CD4-positive, alpha-beta T cell treated with Interleukin-15 for 4 hours (primary cell): ENCODE measurements around the gene CHPT1.
A peak's percentile ranks its signal among the peaks of the same experiment; 100 is the strongest.
"Not testable (repeated sequence)": the region's sequence is repeated elsewhere in the genome, so short reads cannot be mapped to it uniquely, and the experiment has no call there.

Experiments
- DNase-seq: peaks from one replicate; pipeline ENCODE4 v3.0.0-alpha.2; 2020; ENCODE audit warnings: low spot score

Gene CHPT1

DNA sequence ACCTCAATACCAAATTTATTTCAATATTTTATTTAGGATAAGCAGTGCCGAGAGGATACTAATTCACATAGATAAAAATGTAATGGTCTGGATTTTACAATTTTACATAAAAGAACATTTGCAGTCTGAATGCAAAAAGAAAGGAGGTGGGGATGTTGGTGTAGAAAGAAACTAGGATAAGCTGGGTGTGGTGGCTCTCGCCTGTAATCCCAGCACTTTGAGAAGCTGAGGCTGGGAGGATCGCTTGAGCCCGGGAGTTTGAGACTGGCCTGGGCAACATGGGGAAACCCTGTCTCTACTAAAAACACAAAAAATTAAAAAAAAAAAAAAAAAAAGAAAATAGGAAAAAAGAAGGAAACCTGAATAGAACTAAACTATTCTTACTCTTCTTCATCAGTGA lies 25.0 kb downstream of the CHPT1 start:
- DNase-seq = no peak

DNA sequence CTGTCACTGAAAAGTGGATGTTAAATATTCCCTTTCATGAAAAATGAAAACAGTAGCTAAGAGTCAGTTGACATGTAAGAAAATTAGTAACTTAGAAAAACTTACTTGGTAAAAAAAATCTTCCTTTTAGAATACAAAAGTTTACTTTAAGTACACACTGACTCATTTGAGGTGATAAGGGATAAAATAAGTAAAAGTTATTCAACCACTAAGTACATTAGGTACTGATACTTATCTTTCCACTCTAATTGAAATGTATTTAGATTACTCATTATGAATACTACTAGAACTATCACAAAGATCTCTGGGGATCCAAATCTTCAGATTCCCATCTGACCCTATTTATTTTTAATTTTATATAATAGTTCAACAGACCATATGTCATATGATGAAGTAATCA lies 29.7 kb downstream of the CHPT1 start:
- DNase-seq = no peak

DNA sequence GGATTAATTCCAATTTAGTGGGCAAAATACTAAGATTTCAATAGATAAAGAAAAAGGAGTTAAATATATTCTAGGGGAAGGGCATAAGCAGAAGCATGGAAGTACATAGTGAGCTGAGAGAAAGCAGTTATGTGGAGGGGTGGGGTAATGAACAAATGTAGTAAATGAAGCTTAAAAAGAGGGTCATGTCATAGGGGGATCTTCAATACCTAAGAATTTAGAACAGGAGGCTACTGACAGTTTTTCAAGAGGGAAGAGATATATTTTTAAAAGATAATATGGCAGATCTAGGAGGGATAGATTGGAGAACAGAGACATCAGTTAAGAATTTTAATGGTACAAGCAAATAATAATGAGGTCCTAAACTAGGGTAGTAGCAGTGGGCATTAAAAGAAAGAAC lies 32.4 kb downstream of the CHPT1 start:
- DNase-seq = no peak

DNA sequence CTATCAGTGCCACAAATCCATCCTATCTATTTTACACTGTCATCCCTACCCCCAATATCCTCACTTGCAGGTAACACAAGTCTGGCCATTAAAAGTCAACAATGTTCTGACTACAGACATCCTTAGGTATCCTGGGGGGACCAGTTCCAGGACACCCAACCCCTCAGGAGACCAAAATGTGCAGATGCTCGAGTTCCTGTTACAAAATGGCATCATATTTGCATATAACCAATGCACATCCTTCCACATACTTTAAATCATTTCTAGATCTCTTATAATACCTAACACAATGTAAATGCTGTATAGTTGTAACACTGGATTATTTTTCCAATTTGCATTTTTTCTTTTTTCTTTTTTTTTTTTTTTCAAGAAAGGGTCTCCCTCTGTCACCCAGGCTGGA lies 34.9 kb downstream of the CHPT1 start:
- DNase-seq = no peak

DNA sequence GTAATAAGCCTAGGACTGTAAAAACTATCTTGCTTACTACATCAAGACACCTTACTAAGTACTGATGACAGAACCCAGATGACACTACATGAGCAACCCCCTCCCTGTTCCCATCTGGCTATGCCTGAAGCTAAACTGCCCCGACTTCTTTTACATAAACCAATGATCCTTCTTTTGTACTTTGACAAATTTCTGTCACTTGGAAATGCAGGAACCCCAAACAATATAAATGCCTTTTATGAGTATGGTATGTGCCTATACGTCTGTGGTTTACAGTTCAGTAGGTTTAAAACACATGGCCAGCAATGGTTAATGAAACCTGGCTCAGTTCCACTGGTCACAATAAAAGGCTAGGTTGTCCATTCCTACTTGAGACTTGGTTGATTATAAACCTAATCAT lies 35.7 kb downstream of the CHPT1 start:
- DNase-seq = no peak

DNA sequence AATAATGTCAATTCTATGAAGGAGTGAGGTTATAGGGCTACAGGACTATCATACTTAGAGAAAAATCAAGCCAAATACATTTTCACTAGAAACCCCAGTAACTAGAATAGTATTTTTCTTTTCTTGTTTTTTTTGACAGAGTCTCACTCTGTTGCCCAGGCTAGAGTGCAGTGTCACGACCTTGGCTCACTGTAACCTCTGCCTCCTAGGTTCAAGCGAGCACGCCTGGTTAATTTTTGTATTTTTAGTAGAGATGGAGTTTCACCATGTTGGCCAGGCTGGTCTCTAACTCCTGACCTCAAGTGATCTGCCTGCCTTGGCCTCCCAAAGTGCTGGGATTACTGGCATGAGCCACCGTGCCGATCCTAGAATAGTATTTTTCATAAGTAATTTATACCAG lies 37.0 kb downstream of the CHPT1 start:
- DNase-seq = not testable (repeated sequence)

- DNase-seq = no peak
Observed at GRCh38 chr12:101737476-101737875, 40.0 kb downstream of the CHPT1 start.

GRCh38 chr12:101738920-101739665 lies 41.7 kb downstream of the CHPT1 start, which contains the start of gene SYCP3:
Gene SYCP3 (minus strand): TSS chr12:101739462. CDS start chr12:101737935, 1,527 bp downstream.
- no peak for DNase-seq

DNA sequence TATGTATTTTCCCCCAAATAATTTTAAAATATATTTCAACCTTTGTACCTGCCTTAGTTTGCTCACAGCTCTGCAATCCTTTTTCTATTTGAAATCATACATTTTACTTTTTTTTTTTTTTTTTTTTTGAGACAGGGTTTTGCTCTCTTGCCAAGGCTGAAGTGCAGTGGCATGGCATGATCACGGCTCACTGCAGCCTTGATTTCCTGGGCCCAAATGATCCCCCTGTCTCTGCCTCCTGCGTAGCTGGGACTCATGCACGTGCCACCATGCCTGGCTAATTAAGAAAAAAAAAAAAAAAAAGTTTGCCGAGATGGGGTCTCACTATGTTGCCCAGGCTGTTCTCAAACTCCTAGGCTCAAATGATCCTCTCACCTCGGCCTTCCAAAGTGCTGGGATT lies 43.1 kb downstream of the CHPT1 start:
- DNase-seq = no peak

DNA sequence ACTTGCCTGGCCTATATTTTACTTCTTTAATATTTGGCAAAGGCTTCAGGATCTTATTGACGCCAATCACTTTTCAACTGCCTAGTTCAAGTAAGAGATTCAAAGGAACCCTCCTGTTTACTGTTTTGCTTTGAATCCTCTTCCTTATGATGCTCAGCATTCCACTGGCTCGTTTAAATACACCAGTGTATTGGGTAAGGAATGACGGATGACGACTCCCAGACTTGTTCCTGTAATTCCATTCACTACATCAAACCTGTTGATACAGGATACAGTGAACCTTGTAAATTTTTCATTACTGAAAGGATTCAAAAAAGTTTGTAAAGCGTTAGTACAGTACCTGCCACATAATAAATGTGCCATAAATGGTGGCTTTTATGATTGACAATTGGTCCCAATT lies 43.5 kb downstream of the CHPT1 start:
- DNase-seq = no peak

GRCh38 chr12:101743242-101743641 lies 45.8 kb downstream of the CHPT1 start:
- no peak for DNase-seq

GRCh38 chr12:101743724-101744472 lies 46.5 kb downstream of the CHPT1 start:
- DNase-seq = no peak

DNA sequence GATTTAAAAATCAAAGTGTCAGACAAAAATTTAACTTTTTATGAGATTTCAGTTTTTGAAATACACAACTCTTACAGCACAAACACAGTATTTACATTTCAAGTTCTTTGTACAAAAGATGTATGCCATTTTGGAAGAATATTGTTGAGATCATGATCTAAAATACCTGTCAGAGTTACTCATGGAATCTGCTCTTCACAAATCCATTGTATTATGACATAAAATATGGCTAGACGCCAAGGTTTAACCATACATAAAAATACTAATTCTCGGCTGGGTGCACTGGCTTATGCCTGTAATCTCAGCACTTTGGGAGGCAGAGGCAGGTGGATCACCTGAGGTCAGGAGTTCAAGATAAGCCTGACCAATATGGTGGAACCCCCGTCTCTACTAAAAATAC lies 48.0 kb downstream of the CHPT1 start:
- DNase-seq = no peak

DNA sequence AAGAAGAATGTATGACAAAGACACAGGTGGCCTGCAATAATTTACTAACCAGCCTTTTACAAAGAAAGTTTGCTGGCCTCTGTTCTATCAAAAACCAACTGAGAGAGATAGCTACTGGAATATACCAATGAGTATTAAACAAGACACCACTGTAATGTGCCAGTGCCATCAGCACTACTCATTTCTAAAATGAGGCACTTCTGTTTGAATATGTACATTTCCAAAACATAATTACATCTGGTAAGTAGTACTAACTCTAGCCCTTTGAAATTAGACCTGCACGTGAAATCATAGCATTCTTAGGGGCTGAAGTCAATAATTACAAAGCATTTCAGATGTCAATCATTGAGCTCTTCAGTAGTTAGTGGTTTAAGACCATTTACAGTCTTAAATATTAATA lies 48.8 kb downstream of the CHPT1 start:
- no peak for DNase-seq

DNA sequence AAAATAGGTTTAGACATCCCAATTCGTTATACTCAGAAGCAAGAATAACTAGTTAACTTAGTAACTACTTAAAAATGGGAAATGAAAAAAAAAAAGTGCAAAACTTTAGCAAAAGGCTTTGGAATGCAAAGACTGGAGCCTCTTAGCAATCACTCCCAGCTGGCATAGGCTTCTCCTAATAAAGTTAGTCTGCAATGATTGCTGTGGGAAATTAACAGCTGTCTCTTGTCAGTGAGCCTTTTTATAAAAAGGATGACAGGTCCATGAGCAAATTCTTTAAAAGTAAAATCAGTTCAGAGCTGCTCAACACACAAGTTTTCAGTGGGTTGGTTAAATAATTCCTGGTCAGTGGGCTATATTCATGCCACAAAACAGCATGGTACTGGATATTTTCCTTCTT lies 49.2 kb downstream of the CHPT1 start:
- DNase-seq = no peak

- no peak for DNase-seq
Observed at GRCh38 chr12:101747697-101748096, 50.3 kb downstream of the CHPT1 start.

GRCh38 chr12:101748907-101749306 lies 51.5 kb downstream of the CHPT1 start:
- DNase-seq = no peak

GRCh38 chr12:101749657-101750056 lies 52.2 kb downstream of the CHPT1 start:
- no peak for DNase-seq

DNA sequence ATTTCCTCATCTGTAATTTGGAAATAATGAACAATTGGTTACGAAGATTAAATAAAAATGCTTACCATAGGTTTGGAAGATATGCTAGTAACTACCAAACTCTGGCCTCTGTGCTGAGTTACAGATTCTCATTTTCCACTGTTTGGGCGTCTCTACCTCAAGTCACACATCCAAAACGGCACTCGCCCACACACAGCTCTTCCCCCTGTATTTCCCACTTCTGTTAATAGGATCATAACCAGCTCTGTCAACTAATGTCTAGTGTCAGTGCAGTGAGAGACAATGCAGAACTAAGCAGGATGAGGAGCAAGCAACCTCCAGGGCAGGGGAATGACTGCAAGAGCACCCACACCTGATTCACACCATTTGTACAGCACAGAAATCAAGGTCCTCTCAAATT lies 52.7 kb downstream of the CHPT1 start:
- no peak for DNase-seq

DNA sequence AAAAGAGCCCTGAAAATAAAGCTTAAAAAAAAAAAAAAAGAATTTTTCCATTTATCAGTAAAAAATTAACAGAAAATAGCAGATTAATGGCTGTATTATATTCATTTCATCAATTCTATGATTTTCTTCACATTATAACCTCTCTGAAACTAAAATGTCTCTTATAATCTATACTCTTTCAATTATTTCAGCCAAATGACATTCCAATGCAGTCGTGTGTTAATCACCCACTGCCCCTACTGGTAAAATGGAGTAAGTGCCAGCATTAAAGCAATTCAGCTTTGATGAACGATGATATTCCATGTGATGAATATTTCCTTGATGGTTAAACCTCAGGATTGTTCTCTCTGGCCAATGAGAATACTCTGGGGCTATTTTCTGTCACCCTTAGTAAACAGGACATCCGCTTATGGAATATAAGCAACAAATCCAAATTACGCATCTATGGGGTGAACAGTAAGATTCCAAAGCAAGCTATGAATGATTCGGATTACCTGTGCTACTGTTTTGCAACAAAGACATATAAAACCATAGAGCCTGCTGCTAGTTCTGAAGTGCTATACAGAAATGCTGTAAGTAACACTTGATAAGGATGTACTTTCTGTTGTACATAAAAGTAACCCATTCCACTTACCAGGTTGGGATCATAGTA lies 62.1 kb downstream of the CHPT1 start:
- DNase-seq = peak; percentile 52

GRCh38 chr12:101761350-101761749 lies 63.9 kb downstream of the CHPT1 start:
- DNase-seq = no peak

- no peak for DNase-seq
Observed at GRCh38 chr12:101761781-101762180, 64.3 kb downstream of the CHPT1 start.
